Measurements from ENCODE around the gene KRTAP10-12.

DNA sequence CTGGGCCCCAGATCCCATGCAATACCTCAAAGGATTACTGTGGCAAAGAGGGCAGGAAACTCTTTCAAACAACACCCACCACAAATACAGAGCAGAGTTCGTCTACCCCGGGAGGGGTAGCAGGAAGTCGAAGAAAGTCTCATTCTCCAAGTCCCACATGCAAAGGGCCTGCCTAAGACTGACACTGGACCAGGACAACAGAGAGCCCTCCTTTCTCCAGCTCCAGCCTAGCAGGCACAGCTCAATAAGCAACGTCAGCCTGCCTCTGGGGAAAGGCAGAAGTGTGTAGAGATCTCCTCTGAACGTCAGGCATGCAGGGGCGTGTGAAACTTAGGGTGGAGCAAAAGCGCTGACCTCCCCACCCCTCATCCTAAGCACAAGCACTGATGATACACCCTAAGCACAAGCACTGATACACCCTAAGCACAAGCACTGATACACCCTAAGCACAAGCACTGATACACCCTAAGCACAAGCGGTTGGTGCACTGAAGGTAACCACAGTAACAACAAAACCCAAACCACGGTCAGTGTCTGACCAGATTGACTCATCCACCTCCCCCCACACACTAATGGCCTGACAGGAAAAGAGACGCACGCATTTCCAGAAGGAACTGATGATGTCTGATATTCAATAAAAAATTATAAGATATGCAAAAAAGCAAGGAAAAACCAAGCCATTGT, 37.9 kb upstream of the KRTAP10-12 start:
- TF ChIP-seq, protein P1, sequence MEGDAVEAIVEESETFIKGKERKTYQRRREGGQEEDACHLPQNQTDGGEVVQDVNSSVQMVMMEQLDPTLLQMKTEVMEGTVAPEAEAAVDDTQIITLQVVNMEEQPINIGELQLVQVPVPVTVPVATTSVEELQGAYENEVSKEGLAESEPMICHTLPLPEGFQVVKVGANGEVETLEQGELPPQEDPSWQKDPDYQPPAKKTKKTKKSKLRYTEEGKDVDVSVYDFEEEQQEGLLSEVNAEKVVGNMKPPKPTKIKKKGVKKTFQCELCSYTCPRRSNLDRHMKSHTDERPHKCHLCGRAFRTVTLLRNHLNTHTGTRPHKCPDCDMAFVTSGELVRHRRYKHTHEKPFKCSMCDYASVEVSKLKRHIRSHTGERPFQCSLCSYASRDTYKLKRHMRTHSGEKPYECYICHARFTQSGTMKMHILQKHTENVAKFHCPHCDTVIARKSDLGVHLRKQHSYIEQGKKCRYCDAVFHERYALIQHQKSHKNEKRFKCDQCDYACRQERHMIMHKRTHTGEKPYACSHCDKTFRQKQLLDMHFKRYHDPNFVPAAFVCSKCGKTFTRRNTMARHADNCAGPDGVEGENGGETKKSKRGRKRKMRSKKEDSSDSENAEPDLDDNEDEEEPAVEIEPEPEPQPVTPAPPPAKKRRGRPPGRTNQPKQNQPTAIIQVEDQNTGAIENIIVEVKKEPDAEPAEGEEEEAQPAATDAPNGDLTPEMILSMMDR (IDR thresholded peaks at IDR 0.05): no peak
- TF ChIP-seq POLR2AphosphoS5 (IDR thresholded peaks at IDR 0.05; ENCODE audit: low read depth, low read length) (no peak), SIN3A (IDR thresholded peaks at IDR 0.05; ENCODE audit: borderline replicate concordance, insufficient read depth, low read depth, low read length) (no peak)
- TF ChIP-seq, protein P2, sequence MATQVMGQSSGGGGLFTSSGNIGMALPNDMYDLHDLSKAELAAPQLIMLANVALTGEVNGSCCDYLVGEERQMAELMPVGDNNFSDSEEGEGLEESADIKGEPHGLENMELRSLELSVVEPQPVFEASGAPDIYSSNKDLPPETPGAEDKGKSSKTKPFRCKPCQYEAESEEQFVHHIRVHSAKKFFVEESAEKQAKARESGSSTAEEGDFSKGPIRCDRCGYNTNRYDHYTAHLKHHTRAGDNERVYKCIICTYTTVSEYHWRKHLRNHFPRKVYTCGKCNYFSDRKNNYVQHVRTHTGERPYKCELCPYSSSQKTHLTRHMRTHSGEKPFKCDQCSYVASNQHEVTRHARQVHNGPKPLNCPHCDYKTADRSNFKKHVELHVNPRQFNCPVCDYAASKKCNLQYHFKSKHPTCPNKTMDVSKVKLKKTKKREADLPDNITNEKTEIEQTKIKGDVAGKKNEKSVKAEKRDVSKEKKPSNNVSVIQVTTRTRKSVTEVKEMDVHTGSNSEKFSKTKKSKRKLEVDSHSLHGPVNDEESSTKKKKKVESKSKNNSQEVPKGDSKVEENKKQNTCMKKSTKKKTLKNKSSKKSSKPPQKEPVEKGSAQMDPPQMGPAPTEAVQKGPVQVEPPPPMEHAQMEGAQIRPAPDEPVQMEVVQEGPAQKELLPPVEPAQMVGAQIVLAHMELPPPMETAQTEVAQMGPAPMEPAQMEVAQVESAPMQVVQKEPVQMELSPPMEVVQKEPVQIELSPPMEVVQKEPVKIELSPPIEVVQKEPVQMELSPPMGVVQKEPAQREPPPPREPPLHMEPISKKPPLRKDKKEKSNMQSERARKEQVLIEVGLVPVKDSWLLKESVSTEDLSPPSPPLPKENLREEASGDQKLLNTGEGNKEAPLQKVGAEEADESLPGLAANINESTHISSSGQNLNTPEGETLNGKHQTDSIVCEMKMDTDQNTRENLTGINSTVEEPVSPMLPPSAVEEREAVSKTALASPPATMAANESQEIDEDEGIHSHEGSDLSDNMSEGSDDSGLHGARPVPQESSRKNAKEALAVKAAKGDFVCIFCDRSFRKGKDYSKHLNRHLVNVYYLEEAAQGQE (IDR thresholded peaks at IDR 0.05; ENCODE audit: insufficient read depth in 1 of 2, low read depth in 2 of 2, low read length in 1 of 2): no peak

Measured in Panc1 (cell line).